ENCODE measurements around the gene PYDC1. TPM values are rescaled to one million over a fixed set of nuclear protein-coding genes. Genes with fewer than 3 reads are reported as not detected.

The PYDC1 gene
- total RNA-seq, 1 experiment from 2014 or later: 1.9 TPM

DNA sequence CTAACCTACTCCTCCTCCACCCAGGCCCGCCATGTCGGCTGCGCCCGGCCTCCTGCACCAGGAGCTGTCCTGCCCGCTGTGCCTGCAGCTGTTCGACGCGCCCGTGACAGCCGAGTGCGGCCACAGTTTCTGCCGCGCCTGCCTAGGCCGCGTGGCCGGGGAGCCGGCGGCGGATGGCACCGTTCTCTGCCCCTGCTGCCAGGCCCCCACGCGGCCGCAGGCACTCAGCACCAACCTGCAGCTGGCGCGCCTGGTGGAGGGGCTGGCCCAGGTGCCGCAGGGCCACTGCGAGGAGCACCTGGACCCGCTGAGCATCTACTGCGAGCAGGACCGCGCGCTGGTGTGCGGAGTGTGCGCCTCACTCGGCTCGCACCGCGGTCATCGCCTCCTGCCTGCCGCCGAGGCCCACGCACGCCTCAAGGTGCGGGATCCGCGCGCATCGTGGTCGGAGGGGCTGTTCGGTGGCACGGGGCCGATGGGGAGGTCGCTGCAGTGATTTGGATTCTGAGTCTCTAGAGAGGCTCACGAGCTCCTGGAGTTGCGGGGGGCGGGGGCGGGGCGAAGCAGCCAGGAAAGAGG, 2.1 kb downstream of the PYDC1 start (continued):
- TF ChIP-seq CREB1 (CRISPR knock-in tag; IDR thresholded peaks at IDR 0.05) (no peak), NFE2L1 (CRISPR knock-in tag; IDR thresholded peaks at IDR 0.05) (peak; percentile 78), ZNF396 (CRISPR knock-in tag; IDR thresholded peaks at IDR 0.05; ENCODE audit: borderline replicate concordance) (no peak), NFATC4 (CRISPR knock-in tag; IDR thresholded peaks at IDR 0.05) (no peak), ETV6 (CRISPR knock-in tag; IDR thresholded peaks at IDR 0.05) (peak; percentile 51; the same call in 1 of the 2 replicates), RELA (CRISPR knock-in tag; IDR thresholded peaks at IDR 0.05; ENCODE audit: borderline replicate concordance) (peak; percentile 83), FOXJ3 (CRISPR knock-in tag; IDR thresholded peaks at IDR 0.05; ENCODE audit: borderline replicate concordance) (no peak), ZNF219 (CRISPR knock-in tag; IDR thresholded peaks at IDR 0.05; ENCODE audit: borderline replicate concordance) (peak; percentile 80), RORB (CRISPR knock-in tag; IDR thresholded peaks at IDR 0.05) (no peak), NR2C2 (CRISPR knock-in tag; IDR thresholded peaks at IDR 0.05) (0 out of 2 replicates have a peak, but pooled peaks have one; percentile 55), ZNF671 (CRISPR knock-in tag; IDR thresholded peaks at IDR 0.05) (no peak), MXD4 (CRISPR knock-in tag; IDR thresholded peaks at IDR 0.05; ENCODE audit: borderline replicate concordance) (no peak), ZNF423 (CRISPR knock-in tag; IDR thresholded peaks at IDR 0.05) (no peak), CREM (CRISPR knock-in tag; IDR thresholded peaks at IDR 0.05) (no peak)
- TF ChIP-seq, protein P1, sequence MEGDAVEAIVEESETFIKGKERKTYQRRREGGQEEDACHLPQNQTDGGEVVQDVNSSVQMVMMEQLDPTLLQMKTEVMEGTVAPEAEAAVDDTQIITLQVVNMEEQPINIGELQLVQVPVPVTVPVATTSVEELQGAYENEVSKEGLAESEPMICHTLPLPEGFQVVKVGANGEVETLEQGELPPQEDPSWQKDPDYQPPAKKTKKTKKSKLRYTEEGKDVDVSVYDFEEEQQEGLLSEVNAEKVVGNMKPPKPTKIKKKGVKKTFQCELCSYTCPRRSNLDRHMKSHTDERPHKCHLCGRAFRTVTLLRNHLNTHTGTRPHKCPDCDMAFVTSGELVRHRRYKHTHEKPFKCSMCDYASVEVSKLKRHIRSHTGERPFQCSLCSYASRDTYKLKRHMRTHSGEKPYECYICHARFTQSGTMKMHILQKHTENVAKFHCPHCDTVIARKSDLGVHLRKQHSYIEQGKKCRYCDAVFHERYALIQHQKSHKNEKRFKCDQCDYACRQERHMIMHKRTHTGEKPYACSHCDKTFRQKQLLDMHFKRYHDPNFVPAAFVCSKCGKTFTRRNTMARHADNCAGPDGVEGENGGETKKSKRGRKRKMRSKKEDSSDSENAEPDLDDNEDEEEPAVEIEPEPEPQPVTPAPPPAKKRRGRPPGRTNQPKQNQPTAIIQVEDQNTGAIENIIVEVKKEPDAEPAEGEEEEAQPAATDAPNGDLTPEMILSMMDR (IDR thresholded peaks at IDR 0.05): no peak
- TF ChIP-seq, protein P2, sequence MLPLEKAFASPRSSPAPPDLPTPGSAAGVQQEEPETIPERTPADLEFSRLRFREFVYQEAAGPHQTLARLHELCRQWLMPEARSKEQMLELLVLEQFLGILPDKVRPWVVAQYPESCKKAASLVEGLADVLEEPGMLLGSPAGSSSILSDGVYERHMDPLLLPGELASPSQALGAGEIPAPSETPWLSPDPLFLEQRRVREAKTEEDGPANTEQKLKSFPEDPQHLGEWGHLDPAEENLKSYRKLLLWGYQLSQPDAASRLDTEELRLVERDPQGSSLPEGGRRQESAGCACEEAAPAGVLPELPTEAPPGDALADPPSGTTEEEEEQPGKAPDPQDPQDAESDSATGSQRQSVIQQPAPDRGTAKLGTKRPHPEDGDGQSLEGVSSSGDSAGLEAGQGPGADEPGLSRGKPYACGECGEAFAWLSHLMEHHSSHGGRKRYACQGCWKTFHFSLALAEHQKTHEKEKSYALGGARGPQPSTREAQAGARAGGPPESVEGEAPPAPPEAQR (CRISPR knock-in tag; IDR thresholded peaks at IDR 0.05): no peak
- TF ChIP-seq, protein P3, sequence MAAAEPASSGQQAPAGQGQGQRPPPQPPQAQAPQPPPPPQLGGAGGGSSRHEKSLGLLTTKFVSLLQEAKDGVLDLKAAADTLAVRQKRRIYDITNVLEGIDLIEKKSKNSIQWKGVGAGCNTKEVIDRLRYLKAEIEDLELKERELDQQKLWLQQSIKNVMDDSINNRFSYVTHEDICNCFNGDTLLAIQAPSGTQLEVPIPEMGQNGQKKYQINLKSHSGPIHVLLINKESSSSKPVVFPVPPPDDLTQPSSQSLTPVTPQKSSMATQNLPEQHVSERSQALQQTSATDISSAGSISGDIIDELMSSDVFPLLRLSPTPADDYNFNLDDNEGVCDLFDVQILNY (CRISPR knock-in tag; IDR thresholded peaks at IDR 0.05): peak; percentile 36; the same call in 1 of the 2 replicates
- TF ChIP-seq, protein P4, sequence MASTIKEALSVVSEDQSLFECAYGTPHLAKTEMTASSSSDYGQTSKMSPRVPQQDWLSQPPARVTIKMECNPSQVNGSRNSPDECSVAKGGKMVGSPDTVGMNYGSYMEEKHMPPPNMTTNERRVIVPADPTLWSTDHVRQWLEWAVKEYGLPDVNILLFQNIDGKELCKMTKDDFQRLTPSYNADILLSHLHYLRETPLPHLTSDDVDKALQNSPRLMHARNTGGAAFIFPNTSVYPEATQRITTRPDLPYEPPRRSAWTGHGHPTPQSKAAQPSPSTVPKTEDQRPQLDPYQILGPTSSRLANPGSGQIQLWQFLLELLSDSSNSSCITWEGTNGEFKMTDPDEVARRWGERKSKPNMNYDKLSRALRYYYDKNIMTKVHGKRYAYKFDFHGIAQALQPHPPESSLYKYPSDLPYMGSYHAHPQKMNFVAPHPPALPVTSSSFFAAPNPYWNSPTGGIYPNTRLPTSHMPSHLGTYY (CRISPR knock-in tag; IDR thresholded peaks at IDR 0.05): no peak
- TF ChIP-seq, protein P5, sequence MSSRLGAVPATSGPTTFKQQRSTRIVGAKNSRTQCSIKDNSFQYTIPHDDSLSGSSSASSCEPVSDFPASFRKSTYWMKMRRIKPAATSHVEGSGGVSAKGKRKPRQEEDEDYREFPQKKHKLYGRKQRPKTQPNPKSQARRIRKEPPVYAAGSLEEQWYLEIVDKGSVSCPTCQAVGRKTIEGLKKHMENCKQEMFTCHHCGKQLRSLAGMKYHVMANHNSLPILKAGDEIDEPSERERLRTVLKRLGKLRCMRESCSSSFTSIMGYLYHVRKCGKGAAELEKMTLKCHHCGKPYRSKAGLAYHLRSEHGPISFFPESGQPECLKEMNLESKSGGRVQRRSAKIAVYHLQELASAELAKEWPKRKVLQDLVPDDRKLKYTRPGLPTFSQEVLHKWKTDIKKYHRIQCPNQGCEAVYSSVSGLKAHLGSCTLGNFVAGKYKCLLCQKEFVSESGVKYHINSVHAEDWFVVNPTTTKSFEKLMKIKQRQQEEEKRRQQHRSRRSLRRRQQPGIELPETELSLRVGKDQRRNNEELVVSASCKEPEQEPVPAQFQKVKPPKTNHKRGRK (CRISPR knock-in tag; IDR thresholded peaks at IDR 0.05; ENCODE audit: borderline replicate concordance): no peak
- TF ChIP-seq, protein P6, sequence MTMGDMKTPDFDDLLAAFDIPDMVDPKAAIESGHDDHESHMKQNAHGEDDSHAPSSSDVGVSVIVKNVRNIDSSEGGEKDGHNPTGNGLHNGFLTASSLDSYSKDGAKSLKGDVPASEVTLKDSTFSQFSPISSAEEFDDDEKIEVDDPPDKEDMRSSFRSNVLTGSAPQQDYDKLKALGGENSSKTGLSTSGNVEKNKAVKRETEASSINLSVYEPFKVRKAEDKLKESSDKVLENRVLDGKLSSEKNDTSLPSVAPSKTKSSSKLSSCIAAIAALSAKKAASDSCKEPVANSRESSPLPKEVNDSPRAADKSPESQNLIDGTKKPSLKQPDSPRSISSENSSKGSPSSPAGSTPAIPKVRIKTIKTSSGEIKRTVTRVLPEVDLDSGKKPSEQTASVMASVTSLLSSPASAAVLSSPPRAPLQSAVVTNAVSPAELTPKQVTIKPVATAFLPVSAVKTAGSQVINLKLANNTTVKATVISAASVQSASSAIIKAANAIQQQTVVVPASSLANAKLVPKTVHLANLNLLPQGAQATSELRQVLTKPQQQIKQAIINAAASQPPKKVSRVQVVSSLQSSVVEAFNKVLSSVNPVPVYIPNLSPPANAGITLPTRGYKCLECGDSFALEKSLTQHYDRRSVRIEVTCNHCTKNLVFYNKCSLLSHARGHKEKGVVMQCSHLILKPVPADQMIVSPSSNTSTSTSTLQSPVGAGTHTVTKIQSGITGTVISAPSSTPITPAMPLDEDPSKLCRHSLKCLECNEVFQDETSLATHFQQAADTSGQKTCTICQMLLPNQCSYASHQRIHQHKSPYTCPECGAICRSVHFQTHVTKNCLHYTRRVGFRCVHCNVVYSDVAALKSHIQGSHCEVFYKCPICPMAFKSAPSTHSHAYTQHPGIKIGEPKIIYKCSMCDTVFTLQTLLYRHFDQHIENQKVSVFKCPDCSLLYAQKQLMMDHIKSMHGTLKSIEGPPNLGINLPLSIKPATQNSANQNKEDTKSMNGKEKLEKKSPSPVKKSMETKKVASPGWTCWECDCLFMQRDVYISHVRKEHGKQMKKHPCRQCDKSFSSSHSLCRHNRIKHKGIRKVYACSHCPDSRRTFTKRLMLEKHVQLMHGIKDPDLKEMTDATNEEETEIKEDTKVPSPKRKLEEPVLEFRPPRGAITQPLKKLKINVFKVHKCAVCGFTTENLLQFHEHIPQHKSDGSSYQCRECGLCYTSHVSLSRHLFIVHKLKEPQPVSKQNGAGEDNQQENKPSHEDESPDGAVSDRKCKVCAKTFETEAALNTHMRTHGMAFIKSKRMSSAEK (CRISPR knock-in tag; IDR thresholded peaks at IDR 0.05; ENCODE audit: borderline replicate concordance): no peak
- TF ChIP-seq, protein P7, sequence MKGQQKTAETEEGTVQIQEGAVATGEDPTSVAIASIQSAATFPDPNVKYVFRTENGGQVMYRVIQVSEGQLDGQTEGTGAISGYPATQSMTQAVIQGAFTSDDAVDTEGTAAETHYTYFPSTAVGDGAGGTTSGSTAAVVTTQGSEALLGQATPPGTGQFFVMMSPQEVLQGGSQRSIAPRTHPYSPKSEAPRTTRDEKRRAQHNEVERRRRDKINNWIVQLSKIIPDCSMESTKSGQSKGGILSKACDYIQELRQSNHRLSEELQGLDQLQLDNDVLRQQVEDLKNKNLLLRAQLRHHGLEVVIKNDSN (CRISPR knock-in tag; IDR thresholded peaks at IDR 0.05): no peak
- TF ChIP-seq, protein P8, sequence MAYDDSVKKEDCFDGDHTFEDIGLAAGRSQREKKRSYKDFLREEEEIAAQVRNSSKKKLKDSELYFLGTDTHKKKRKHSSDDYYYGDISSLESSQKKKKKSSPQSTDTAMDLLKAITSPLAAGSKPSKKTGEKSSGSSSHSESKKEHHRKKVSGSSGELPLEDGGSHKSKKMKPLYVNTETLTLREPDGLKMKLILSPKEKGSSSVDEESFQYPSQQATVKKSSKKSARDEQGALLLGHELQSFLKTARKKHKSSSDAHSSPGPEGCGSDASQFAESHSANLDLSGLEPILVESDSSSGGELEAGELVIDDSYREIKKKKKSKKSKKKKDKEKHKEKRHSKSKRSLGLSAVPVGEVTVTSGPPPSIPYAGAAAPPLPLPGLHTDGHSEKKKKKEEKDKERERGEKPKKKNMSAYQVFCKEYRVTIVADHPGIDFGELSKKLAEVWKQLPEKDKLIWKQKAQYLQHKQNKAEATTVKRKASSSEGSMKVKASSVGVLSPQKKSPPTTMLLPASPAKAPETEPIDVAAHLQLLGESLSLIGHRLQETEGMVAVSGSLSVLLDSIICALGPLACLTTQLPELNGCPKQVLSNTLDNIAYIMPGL (CRISPR knock-in tag; IDR thresholded peaks at IDR 0.05): peak; percentile 83
- TF ChIP-seq, protein P9, sequence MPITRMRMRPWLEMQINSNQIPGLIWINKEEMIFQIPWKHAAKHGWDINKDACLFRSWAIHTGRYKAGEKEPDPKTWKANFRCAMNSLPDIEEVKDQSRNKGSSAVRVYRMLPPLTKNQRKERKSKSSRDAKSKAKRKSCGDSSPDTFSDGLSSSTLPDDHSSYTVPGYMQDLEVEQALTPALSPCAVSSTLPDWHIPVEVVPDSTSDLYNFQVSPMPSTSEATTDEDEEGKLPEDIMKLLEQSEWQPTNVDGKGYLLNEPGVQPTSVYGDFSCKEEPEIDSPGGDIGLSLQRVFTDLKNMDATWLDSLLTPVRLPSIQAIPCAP (CRISPR knock-in tag; IDR thresholded peaks at IDR 0.05): peak; percentile 80; the same call in 1 of the 2 replicates

All from WTC11 (cell line).